Activated naive CD4-positive, alpha-beta T cell treated with anti-CD3 and anti-CD28 coated beads for 36 hours (primary cell): Measurements from ENCODE around the gene IDH3A. TPM values are rescaled to one million over a fixed set of nuclear protein-coding genes. Genes with fewer than 3 reads are reported as not detected.

Experiments
- CTCF ChIA-PET: fragments of 350-600 bp; sonication (Branson Sonifier 250); formaldehyde crosslinking; loops from one replicate; lab custom pipeline; 2021; ENCODE audit warnings: antibody characterized with exemption; lab: Charles Lee
- DNase-seq: peaks from one replicate; pipeline ENCODE4 v3.0.0-alpha.2; 2020
- H3K27ac Mint-ChIP-seq: one replicate; pipeline ENCODE4 v1.8.0; 2021; ENCODE audit warnings: mild to moderate bottlenecking, mixed read lengths
- H3K27me3 Mint-ChIP-seq: one replicate; pipeline ENCODE4 v1.8.0; 2021; ENCODE audit warnings: low read depth, mixed read lengths
- H3K36me3 Mint-ChIP-seq: one replicate; pipeline ENCODE4 v1.8.0; 2021; ENCODE audit warnings: low read depth, mixed read lengths
- H3K4me1 Mint-ChIP-seq: one replicate; pipeline ENCODE4 v1.8.0; 2021; ENCODE audit warnings: low read depth, mixed read lengths
- H3K4me3 Mint-ChIP-seq: one replicate; pipeline ENCODE4 v1.8.0; 2021; ENCODE audit warnings: mild to moderate bottlenecking, moderate library complexity, mixed read lengths
- H3K9me3 Mint-ChIP-seq: one replicate; pipeline ENCODE4 v1.8.0; 2021; ENCODE audit warnings: mixed read lengths
- intact Hi-C: fragments of 100-400 bp; cut with micrococcal nuclease; formaldehyde crosslinking; loops from one replicate; pipeline ENCODE4 v1.15.1; 2023
- total RNA-seq, 2 experiments: library from RNA; stranded (reverse); gene quantifications; one replicate each; pipeline ENCODE4 v1.2.3, GENCODE V29; 2021

The IDH3A gene
- total RNA-seq, 2 experiments from 2014 or later: 117 to 123 TPM

DNA sequence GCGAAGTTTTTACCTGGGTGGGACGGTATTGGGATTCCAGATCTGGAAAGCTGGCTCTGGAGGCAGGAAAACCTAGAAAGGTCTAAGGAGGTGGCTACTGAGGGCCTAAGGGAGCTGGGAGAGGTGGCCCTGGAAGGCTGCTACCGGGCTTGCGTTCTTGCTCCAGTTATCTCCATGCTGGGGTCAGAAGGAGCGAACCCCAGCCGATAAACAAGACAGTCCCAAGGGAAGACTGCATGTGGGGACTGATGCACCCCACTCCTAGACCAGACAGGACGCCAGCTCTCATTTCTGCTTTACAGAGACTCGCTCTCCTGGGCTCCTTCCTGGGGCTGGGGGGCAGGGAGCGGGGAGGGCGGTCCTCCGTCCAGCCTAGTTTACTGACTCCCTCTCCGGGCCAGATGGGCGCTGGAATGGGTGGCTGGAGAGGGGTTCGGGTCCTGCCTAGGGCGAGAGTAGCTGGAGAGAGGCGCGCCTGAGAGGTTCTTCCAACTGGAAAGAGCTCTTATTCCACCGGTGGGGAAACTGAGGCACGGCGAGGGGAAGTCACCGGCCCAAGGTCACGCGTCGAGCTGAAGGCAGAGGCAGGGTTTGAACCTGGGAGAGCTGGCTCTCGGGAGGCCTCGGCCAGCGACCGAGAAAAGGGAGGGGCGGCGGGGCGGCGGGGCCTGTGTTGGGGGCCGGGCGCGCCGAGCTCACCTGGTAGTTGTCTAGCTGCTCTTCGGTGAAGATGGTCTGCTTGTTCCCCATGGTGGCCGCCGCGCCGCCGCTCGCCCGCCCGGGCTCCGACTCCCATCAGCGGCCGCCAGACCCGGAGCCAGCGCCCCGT, 18.5 kb upstream of the IDH3A start:
- no peaks in the 10 kb centered on the region for H3K27me3 Mint-ChIP-seq
- H3K9me3 Mint-ChIP-seq: no peaks in the 10 kb centered on the region
- intact Hi-C loops: loop anchor here (1.0 to 5.0 kb wide), 4 partner anchors 19 to 111 kb away; partner anchors contain the start of gene IDH3A
- CTCF ChIA-PET: interaction anchor here (0.5 to 3.8 kb wide), 20 partner anchors 10 to 172 kb away, joined by 3 to 59 read pairs (median 4); no protein-coding TSS in a partner anchor
- no peak overlapping the region for H3K27ac Mint-ChIP-seq
- H3K36me3 Mint-ChIP-seq: no peaks in the 10 kb centered on the region
- peak overlapping the region; percentile 75 for H3K4me3 Mint-ChIP-seq
- no peak for DNase-seq
- H3K4me1 Mint-ChIP-seq: peaks cover 17% of the 10 kb centered on the region

DNA sequence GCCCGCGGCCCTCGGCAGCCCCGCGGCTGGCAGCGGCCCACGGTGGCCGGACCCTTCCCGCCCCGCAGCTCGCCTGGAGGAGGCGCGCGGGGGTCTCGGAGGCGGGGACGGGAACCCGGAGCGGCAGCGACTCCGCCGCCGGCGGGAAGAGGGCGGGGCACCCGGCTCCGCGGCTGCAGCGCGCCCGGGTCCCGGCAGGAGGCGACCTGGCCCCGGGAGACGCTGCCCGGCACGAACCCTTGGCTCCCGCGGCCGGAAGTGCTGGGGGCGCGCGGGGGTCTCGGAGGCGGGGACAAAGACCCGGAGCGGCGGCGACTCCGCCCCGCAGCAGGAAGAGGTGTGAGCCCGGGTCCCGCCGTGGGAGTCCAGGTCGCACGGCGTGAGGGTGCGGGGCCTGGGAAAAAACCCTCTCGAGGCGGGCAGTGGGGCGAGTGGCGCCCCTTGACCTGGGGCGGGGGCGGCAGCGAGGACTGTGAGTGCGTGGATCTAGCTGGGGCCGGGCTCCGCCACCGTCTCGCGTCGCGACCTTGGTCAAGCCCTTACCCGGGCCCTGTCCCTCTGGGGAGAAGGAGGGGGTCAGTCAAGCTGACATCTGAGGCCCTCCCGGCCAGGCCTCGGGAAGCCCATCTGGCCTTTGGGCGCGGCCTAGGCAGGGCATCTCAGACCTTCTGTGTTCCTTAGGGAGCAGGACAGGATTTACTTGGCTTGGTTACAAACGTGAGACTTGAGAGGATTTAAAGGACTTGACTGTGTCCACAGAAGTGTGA, 17.7 kb upstream of the IDH3A start, which contains the start of gene CIB2:
Gene CIB2 (minus strand): TSS at position 151 of the 767 bp plus-strand sequence. CDS start 230 bp downstream, outside the sequence.
- CTCF ChIA-PET: interaction anchor here (0.5 to 3.8 kb wide), 23 partner anchors 11 to 584 kb away, joined by 3 to 59 read pairs (median 4); partner anchors contain the start of gene IDH3A
- H3K4me1 Mint-ChIP-seq: peaks cover 17% of the 10 kb centered on the region
- H3K27me3 Mint-ChIP-seq: no peaks in the 10 kb centered on the region
- no peaks in the 10 kb centered on the region for H3K36me3 Mint-ChIP-seq
- H3K9me3 Mint-ChIP-seq: no peaks in the 10 kb centered on the region
- peak within 1 kb of the TSS; percentile 47 for H3K27ac Mint-ChIP-seq
- DNase-seq: peak; percentile 73
- intact Hi-C loops: loop anchor here (1.0 to 5.0 kb wide), 4 partner anchors 18 to 110 kb away; partner anchors contain the start of gene IDH3A
- H3K4me3 Mint-ChIP-seq: peak within 1 kb of the TSS; percentile 81

DNA sequence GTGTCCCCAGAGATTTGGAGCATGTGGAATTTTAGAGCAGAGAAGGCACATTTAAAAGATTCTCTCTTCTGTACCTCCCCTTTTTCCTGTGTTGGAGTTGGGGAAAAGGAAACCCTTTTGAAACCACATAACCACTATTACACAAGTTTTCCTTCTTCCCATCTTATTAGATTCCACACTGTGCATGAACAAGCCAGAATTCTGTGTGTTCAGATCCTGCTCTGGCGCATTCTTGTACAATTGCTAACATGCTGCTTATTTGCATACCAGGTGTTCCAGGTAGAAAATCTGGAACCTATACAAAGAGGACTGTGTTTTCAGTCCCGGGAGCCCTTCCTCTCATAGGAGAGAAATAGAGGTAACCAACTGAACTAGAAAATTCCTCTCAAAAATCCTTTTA, 15.4 kb upstream of the IDH3A start:
- DNase-seq: no peak
- H3K27ac Mint-ChIP-seq: no peak overlapping the region
- H3K4me1 Mint-ChIP-seq: peaks cover 17% of the 10 kb centered on the region
- no peaks in the 10 kb centered on the region for H3K27me3 Mint-ChIP-seq
- H3K4me3 Mint-ChIP-seq: no peak overlapping the region
- H3K36me3 Mint-ChIP-seq: no peaks in the 10 kb centered on the region
- CTCF ChIA-PET: interaction anchor here (4.1 kb wide), 1 partner anchor 62 kb away, joined by 13 read pairs; no protein-coding TSS in a partner anchor
- H3K9me3 Mint-ChIP-seq: no peaks in the 10 kb centered on the region
- intact Hi-C loops: loop anchor here (5.0 kb wide), 1 partner anchor 34 kb away; no protein-coding TSS in a partner anchor

DNA sequence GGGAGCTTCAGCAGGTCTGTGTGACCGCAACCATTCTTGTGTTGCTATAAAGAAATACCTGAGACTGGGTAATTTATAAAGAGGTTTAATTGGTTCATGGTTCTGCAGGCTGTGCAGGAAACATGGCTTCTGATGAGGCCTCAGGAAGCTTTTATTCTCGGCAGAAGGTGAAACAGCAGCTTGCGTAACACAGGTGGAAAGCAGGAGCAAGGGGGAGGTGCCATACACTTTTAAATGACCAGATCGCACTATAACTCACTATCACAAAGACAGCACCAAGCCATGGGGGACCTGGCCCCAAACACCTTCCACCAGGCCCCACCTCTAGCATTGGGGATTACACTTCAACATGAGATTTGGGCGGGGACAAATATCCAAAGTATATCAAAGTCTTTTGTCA, 9.6 kb upstream of the IDH3A start:
- no peaks in the 10 kb centered on the region for H3K27me3 Mint-ChIP-seq
- DNase-seq: no peak
- CTCF ChIA-PET: interaction anchor here (1.0 to 1.3 kb wide), 2 partner anchors 31 to 56 kb away, joined by 3 to 10 read pairs; no protein-coding TSS in a partner anchor
- H3K27ac Mint-ChIP-seq: no peak overlapping the region
- intact Hi-C loops: no loop called here
- H3K4me1 Mint-ChIP-seq: no peaks in the 10 kb centered on the region
- H3K36me3 Mint-ChIP-seq: no peaks in the 10 kb centered on the region
- no peaks in the 10 kb centered on the region for H3K9me3 Mint-ChIP-seq
- no peak overlapping the region for H3K4me3 Mint-ChIP-seq

DNA sequence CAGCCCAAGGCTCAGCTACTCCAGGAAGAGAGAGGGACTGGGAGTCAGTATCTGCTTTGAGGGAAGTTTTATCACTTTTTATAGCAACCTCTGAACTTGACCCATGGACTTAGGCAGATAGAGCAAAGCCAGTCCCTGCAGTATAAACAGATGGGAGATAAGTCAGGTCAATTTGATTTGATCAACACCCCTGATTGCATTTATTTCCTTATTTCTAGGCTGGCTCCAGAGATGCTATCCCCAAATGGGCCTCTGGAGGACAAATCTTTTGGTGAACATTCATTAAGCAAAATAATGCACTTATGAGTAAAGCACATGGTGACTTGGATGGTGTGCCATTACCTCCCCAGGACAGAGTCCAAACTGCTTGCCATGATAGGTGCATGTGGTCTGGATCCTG, 8.9 kb upstream of the IDH3A start:
- Mint-ChIP-seq H3K36me3 (no peaks in the 10 kb centered on the region), H3K27ac (no peak overlapping the region), H3K27me3 (no peaks in the 10 kb centered on the region), H3K4me3 (no peak overlapping the region), H3K9me3 (no peaks in the 10 kb centered on the region), H3K4me1 (no peaks in the 10 kb centered on the region)
- no peak for DNase-seq
- CTCF ChIA-PET: interaction anchor here (1.0 kb wide), 1 partner anchor 32 kb away, joined by 3 read pairs; no protein-coding TSS in a partner anchor
- intact Hi-C loops: no loop called here

DNA sequence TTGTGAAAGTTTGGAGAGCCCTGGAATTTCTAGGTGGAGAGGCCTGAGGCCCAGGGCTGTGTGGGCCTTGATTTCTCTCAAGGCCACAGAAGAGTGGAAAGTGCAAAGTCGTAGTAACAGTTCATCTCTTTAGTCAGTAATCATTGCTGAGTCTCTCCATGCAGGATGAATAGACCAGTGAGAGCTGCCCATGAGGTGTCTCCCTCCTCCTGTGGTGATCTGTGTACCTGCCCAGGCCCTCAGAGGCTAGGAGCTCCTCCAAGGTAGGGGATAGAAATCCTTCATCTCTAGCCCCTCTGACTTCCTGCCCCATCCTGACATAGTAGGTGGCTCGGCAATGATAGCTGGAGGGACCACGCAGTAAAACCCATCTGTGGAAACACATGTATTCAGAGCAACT, 6.8 kb upstream of the IDH3A start:
- CTCF ChIA-PET: no interaction called here
- Mint-ChIP-seq H3K4me3 (no peak overlapping the region), H3K9me3 (no peaks in the 10 kb centered on the region), H3K4me1 (peaks cover 2% of the 10 kb centered on the region), H3K36me3 (no peaks in the 10 kb centered on the region), H3K27me3 (no peaks in the 10 kb centered on the region), H3K27ac (no peak overlapping the region)
- intact Hi-C loops: no loop called here
- DNase-seq: no peak

DNA sequence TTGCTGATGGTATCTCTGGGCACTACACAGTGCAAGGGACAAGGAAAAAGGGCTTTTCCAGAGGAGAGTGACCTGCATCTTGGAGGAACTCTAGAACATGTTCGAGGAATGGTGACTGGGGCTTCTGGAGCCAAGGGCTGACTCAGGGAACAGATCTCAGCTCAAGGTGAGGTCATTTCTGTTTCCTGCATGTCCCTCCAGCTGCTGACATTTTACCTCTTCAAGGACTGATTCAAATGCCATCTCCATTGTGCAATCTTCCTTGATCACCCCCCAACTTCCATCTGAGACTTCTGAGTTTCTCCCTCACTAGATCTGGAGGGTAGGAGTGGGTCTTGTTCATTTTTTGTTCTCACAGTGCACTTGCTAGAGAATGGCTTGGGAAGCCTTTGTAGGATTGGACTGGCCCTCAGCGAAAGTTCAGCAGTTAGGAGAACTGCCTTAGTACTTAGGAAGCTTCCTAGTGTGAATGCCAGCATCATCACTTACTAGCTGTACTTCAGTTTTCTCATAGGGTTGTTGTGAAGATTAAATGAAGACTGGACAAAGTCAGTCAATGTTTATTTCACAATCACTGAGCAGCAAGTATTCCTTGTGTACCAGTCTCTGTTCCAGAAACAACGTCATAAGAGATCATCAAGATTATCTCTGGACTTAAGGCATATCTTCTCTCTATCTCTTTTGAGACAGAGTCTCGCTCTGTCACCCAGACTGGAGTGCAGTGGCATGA, 2.6 kb upstream of the IDH3A start:
- intact Hi-C loops: no loop called here
- Mint-ChIP-seq H3K4me1 (peaks cover 29% of the 10 kb centered on the region), H3K27me3 (no peaks in the 10 kb centered on the region), H3K36me3 (peaks cover 7% of the 10 kb centered on the region), H3K4me3 (no peak overlapping the region), H3K9me3 (no peaks in the 10 kb centered on the region), H3K27ac (no peak overlapping the region)
- CTCF ChIA-PET: interaction anchor here (0.5 to 1.4 kb wide), 3 partner anchors 33 to 73 kb away, joined by 3 to 7 read pairs (median 3); no protein-coding TSS in a partner anchor
- DNase-seq: no peak

DNA sequence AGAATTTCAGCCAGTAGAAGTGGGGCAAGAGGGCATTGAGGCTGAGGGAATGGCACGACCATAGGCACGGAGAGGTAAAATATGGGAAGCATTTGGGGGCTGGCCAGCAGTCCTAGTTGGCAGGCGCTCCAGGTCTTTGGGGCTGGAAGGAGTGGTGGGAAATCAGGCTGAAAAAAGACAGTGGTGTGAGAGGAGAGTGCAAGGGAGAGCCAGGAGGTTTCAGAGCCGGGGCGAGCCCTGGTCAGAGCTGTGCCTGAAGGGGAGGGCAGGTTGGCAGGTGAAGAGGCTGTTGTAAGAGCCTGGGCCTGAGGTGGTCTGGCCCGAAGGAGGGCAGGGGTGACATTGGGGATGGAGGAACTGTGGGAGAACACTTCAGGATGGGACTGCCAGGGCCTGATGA, 1.6 kb upstream of the IDH3A start:
- Mint-ChIP-seq H3K36me3 (peaks cover 8% of the 10 kb centered on the region), H3K9me3 (no peaks in the 10 kb centered on the region), H3K4me1 (peaks cover 31% of the 10 kb centered on the region), H3K27me3 (no peaks in the 10 kb centered on the region), H3K27ac (peak overlapping the region; percentile 46), H3K4me3 (peak overlapping the region; percentile 51)
- CTCF ChIA-PET: interaction anchor here (1.0 to 1.4 kb wide), 3 partner anchors 16 to 48 kb away, joined by 3 to 7 read pairs (median 5); no protein-coding TSS in a partner anchor
- DNase-seq: no peak
- intact Hi-C loops: no loop called here

DNA sequence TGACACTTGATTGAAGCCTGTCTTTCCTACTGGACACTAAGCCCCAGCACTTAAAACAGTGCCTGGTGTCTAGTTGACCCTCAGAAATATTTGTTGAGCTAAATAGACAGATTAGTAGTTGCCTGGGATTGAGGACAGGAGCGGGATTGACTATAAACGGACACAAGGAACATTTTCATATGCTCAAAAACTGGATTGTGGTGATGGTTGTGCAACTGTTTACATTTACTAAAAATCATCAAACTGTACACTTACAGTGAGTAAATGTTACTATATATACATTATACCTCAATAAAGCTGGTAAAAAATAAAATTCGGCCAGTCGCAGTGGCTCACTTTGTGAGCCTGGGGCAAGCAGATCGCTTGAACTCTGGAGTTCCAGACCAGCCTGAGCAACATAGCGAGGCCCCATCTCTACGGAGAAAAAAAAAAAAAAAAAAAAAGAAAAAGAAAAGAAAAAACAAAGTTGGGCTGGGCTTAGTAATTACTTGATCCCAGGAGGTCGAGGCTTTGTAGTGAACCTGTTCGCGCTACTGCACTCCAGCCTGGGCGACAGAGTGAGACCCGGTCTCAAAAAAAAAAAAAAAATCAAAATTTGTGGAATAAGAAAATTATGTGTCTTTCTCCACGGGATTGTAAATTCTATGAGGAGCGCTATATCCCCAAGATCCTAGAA, 632 bp upstream of the IDH3A start:
- no peak for DNase-seq
- Mint-ChIP-seq H3K36me3 (peaks cover 17% of the 10 kb centered on the region), H3K4me3 (peak overlapping the region; percentile 89), H3K27me3 (no peaks in the 10 kb centered on the region), H3K4me1 (peaks cover 40% of the 10 kb centered on the region), H3K27ac (peak overlapping the region; percentile 89), H3K9me3 (no peaks in the 10 kb centered on the region)
- CTCF ChIA-PET: interaction anchor here (0.6 to 1.6 kb wide), 5 partner anchors 17 to 47 kb away, joined by 3 to 7 read pairs (median 5); partner anchors contain the start of gene CIB2
- intact Hi-C loops: loop anchor here (1.0 kb wide), 3 partner anchors 17 to 290 kb away; partner anchors contain the start of genes CIB2 and IREB2

DNA sequence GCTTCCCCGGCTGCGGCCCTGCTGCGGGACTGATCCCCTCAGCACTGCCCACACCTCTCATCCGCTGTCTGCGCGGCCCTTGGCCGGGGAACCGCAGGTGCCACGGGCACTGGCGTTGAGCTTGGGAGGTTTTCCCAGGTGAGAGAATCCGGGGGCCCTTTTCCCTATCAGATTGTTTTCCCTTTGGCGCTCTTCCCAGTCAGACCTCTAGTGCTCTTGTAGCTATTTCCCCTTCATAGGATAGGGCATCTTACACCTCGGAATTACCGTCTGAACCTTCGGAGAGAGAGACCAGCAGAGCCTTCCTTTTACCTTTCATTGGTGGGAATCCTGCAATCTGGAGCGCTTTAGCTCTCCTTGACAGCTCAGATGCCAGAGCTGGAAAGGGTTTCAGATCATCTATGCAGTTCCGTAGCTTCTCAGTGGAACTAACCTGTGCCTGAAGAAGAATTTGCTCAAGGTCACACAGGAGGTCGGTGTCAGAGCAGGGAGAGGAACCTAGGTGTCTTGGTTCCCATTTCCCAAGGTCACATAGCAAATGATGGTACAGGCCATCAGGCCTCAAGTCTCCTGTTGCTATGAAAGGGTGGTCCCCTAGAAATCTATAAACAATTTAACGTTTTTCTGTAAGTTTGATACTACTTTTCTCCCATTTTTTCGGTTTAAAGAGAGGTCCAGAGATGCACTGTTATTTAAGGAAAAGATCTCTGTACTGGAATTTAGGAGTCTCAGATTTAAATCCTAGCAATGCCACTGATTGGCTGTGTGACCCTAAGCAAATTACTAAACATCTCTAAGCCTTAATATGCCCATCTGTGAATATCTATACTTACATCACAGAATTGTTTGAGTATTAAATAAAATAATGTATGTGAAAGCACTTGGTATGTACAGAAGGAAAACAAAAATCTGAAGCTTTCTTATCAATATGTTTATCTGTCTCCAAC, 916 bp downstream of the IDH3A start:
- no peaks in the 10 kb centered on the region for H3K9me3 Mint-ChIP-seq
- H3K27me3 Mint-ChIP-seq: no peaks in the 10 kb centered on the region
- peak overlapping the region; percentile 89 for H3K4me3 Mint-ChIP-seq
- intact Hi-C loops: loop anchor here (1.0 kb wide), 3 partner anchors 17 to 288 kb away; partner anchors contain the start of genes CIB2 and IREB2
- DNase-seq: no peak
- peaks cover 17% of the 10 kb centered on the region for H3K36me3 Mint-ChIP-seq
- CTCF ChIA-PET: interaction anchor here (0.6 to 1.6 kb wide), 3 partner anchors 12 to 46 kb away, joined by 3 to 5 read pairs (median 5); partner anchors contain the start of gene CIB2
- H3K27ac Mint-ChIP-seq: peak overlapping the region; percentile 78
- H3K4me1 Mint-ChIP-seq: peaks cover 41% of the 10 kb centered on the region
